Fibroblast of skin of scalp (primary cell): ENCODE data around the gene GMCL2.

Experiments
- DNase-seq: peaks from one replicate; pipeline ENCODE4 v3.0.0-alpha.2; 2013

GMCL2 gene

GRCh38 chr5:178136990-178137389 lies 50.2 kb downstream of the GMCL2 start:
- DNase-seq: no peak
